Mammary epithelial cell (primary cell): ENCODE results near the gene BRMS1L.

ENCODE experiments used
- CTCF ChIP-seq, 2 donors: IDR thresholded peaks in 1 of 2; conservative IDR thresholded peaks in 1 of 2; 2 replicates each; pipeline ENCODE4 v1.5.1; 2011 to 2012; ENCODE audit warnings: inconsistent platforms in 2 of 2, low read length in 2 of 2, mild to moderate bottlenecking in 2 of 2, control low read depth in 1 of 2, low read depth in 1 of 2; ENCODE audit not compliant: insufficient read depth in 1 of 2; ENCODE audit errors: extremely low read depth in 1 of 2
- EZH2 ChIP-seq: IDR thresholded peaks from 2 replicates; pipeline ENCODE4 v1.6.1; 2012; ENCODE audit warnings: low read length, inconsistent platforms, borderline replicate concordance

GRCh38 chr14:35829449-35829848 is 3.3 kb downstream of the BRMS1L start:
- no peak for TF ChIP-seq CTCF (conservative IDR thresholded peaks at IDR 0.05 in 1 of 2, IDR thresholded peaks at IDR 0.05 in 1 of 2; ENCODE audit: extremely low read depth in 1 of 2, insufficient read depth in 1 of 2, low read depth in 1 of 2, low read length in 2 of 2)
- TF ChIP-seq EZH2: no peak
